ENCODE measurements around the gene PRMT7.
A peak's percentile ranks its signal among the peaks of the same experiment; 100 is the strongest.

PRMT7 gene

DNA sequence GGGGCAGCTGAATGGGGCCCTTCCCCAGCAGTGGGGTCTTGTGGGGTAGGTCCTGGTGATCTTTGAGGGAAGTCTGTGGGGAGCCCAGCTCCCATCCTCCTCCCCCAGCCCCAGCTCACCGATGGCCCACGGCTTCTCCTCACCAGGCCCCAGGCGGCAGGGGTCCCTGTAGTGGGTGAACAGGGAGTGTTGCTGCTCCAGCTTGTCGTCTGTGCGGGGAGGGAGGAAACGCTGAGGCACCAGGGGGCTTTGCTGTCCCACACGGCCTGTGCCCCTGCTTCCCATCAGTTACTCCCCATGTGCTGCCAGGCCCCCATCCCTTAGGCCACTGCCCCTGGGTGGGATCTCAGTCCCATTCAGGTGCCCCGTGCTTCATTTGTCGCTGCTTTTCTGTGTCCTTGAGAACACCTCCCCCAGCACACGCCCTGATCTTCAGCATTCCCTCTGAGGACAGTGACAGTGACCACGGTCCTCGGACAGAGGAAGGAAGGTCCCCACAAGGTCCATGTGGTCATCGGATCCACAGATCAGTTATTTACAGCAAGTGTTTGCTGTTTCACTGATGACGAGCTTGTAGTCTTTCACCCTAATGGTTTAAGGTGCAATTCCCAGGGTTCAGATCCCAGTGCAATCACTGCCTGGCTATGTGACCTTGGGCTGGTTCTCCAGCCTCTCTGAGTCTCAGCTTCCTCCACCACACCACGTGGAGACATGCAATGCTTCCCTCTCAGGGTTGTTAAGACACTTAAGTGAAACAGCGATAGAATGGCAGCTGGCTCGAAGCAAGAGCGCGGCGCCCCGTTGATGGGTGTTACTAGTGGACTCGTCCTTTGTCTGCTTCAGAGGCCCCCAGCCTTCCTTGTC is 53.1 kb downstream of the PRMT7 start:
- DNase-seq (ENCODE audit: low read depth): no peak

DNA sequence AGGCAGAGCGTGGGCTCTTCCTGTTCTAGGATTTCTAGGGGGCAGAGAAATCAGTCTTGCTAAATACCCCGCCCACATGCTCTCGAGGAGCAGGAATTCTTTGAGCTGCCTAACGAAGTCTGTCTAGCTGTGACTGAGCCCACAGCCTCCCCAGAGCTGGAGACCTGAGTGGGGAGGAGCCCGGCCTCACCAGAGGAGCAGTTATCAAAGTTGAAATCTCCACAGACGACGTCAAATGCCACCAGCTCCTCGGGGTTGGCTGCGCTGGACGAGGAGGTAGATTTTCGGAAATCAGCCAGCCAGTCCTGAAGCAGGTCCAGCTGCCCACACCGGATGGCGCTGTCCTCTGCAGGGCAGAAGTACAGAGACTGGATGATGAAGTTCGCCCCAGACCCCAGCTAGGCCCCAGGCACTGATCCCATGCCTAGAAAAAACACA is 53.8 kb downstream of the PRMT7 start:
- no peak for DNase-seq (ENCODE audit: low read depth)

- DNase-seq (ENCODE audit: low read depth): no peak
Measured at GRCh38 chr16:68365167-68365817, 54.5 kb downstream of the PRMT7 start.

GRCh38 chr16:68366062-68366461 is 55.2 kb downstream of the PRMT7 start:
- no peak for DNase-seq (ENCODE audit: low read depth)

DNA sequence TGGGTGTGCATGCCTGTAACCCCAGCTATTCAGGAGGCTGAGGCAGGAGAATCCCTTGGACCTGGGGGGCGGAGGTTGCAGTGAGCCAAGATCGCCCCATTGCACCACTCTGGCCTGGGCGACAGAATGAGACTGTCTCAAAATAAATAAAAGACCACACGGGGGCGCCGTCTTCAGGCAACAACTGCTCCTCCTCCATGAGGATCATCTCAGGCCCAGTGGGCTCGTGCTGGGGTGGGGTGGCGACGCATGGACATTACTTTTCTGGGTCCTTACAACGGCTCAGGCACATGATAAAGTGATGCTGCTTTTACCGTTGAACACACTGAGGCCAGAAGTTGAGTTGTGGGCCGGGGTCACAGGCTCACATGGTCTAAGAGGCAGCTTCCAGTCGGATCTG is 56.2 kb downstream of the PRMT7 start:
- DNase-seq (ENCODE audit: low read depth): peak; percentile 13

GRCh38 chr16:68367440-68367839 is 56.6 kb downstream of the PRMT7 start:
- DNase-seq (ENCODE audit: low read depth): no peak

- DNase-seq (ENCODE audit: low read depth): no peak
Measured at GRCh38 chr16:68367891-68368290, 57.1 kb downstream of the PRMT7 start.

DNA sequence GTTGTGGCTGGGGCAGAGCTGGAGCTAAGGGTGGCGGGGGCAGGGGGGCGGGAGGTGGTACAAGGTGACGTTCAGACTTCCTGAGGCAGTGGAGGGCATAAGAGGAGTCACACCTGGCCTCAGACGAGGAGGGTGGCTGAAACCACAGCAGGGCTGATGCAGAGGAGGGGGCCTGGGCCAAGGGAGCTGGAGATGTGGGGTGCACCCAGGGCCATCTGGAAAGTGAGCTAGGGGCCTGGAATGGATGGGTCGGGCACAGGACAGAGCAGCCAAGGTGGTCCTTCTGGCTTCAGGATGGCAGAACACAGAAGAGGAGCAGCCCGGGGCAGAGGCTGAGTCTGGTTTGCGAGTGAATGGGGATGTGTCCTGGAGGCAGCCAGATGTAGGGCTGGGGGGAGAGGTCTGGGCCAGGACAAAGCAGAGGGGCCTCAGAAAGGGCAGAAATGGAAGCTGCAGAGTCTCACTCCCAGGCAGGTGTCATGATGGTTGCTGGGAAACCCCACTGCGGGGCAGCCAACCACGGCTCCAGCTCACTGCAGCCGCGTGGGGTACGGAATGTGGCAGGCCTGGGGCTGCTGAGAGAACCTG is 57.6 kb downstream of the PRMT7 start:
- no peak for DNase-seq (ENCODE audit: low read depth)

DNA sequence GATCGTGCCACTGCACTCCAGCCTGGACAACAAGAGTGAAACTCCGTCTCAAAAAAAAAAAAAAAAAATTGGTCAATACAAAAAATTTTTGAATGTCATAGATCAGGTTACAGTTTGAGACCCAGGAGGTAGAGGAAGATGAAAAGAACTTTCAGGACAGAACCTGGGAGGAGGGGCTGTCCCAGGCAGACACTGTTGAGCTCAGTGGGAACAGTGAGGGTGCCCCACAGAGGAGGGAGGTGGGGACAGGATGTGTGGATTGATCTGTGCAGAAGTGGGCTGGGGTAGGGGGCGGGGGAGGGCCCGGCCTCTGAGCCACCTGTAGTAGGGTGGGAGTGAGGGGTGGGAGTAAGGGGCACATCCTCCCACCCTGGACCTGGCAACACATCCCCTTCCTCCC is 58.3 kb downstream of the PRMT7 start:
- DNase-seq (ENCODE audit: low read depth): no peak

GRCh38 chr16:68369697-68370580 is 59.1 kb downstream of the PRMT7 start:
- no peak for DNase-seq (ENCODE audit: low read depth)

DNA sequence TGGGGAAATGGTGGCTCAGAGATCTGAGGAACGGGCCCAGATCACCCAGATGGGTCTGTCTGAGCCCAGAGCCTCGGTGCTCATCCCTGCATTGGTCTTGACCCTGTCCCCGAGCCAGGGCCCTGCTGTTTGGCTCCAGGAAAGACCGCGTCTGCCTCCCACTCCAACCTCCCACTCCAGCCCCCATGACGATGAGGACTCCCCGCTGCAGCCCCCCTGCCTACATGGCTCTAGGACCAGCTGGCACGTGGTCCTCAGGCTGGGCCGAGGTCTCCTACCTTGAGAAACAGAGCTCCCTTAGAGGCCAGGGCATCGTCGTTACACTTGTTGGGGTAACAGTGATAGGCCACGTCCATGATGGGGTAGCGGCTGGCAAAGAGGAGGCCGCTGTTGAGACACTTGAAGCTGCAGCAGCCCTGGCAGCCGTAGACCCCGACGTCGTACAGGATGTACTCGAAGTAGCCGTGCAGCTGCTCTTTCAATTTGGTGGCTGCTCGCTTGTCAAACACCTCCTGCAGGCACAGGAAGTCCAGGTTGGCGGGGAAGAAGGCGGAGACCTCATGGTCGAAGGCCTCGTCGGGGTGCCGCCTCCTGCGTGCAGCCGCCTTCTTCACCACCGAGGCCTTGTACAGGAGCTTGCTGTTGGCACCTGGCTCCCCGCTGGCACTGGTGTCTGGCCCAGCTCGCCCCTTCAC is 59.9 kb downstream of the PRMT7 start:
- no peak for DNase-seq (ENCODE audit: low read depth)

DNA sequence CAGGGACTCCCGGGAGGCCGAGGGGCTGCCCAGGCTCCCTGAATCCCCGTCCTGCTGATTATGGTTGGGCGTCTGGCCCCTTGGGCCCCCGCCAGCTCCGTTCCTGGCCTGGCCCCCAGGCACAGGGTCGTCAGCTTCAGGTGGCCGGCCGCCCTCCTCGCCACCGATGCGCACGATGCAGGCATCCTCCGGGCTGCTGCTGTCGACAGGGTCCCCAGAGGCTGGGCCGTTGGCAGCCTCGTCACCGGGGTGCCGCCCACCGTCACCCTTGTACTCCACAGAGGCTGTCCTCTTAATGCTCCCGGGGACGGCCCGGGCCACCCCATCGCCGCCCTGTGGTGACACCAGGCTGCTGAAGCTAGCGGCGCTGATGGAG is 60.4 kb downstream of the PRMT7 start:
- no peak for DNase-seq (ENCODE audit: low read depth)

- DNase-seq (ENCODE audit: low read depth): no peak
Measured at GRCh38 chr16:68371706-68372380, 61.0 kb downstream of the PRMT7 start.

DNA sequence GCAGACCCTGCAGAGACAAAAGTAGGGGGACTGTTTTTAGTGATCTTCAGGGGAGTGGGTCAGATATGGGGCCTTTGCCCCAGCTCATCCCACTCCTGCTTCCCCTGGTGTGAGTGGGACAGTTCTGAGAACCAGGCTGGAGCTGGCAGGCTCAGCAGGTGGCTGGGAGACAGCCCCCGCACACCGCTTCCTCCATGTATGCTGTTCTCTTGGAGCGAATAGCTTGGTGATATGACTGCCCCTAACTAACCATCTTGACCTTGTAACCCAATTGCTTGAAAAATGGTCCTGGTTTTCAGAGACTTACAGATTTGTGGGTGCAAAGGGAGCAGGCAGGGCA is 61.5 kb downstream of the PRMT7 start:
- DNase-seq (ENCODE audit: low read depth): no peak

DNA sequence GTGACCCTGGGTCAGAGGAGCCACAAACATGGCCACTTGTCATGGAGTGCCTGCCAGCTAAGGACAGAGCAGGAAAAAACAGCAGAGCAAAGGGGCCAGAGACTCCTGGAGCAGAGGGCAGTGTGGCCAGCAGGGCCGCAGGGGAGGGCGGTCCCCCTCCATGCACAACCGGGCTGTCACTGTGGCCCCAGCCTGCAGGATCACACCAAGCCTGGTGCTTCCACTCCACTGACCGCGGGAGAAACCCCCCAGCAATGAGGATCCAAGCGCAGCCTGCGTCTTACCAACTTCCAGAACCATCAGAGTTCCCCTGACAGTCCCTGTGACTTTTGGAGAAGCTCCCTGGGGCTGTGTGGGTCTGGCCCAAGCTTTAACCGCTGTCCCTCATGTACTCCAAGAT is 62.0 kb downstream of the PRMT7 start:
- no peak for DNase-seq (ENCODE audit: low read depth)

DNA sequence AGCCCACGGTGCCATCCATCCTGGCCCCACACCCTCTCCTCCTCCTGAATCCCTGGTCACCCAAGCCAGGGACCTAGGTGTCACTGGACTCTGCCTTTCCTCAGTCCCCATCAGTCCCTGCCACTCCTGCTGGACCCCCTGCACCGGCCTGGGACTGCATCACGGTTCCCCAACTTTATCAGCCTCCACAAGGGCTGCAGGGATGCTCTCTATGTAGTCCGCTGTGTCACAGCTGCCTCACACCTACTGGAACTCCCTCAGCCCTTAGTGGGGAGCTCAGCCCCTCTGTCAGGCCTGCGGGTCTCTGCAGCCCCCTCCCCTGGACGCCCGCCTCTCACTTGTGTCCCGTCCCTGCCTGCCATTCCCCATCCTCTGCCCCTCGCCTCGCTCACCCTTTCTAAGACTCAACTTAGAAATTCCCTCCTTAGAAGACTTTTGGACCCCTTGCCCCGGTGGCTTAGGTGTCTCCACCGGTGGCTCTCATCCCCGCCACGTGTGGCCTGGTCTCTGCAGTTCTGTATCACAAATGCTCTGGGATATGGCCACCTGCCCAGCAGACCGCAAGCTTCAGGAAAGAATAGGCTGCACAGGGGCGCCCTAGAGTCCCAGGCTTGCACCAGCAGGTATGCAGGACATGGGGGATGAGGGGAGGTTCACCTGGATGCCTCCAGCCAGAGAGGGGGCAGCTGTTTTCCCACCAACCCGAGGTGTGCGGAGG is 62.9 kb downstream of the PRMT7 start:
- DNase-seq (ENCODE audit: low read depth): no peak

GRCh38 chr16:68374246-68374805 is 63.5 kb downstream of the PRMT7 start:
- no peak for DNase-seq (ENCODE audit: low read depth)

- DNase-seq (ENCODE audit: low read depth): no peak
Measured at GRCh38 chr16:68374961-68375660, 64.3 kb downstream of the PRMT7 start.

- no peak for DNase-seq (ENCODE audit: low read depth)
Measured at GRCh38 chr16:68375801-68376536, 65.2 kb downstream of the PRMT7 start.

Measured in fibroblast of gingiva (primary cell).